ENCODE data around the gene ADRB1. TPM values are rescaled to one million over a fixed set of nuclear protein-coding genes. Genes with fewer than 3 reads are reported as not detected.

ADRB1 gene
- total RNA-seq, 1 experiment from 2014 or later = 0.15 TPM

GRCh38 chr10:114077347-114077746 is 33.7 kb downstream of the ADRB1 start:
- H3K79me2 ChIP-seq (ENCODE audit: low read length) = no peaks in the 10 kb centered on the region
- no TSS peak for BruUV-seq (replicated peaks)
- H3K4me1 ChIP-seq (ENCODE audit: insufficient read depth, low read length) = peaks cover 11% of the 10 kb centered on the region
- no peaks in the 10 kb centered on the region for H4K20me1 ChIP-seq (ENCODE audit: low read length)
- H3K4me3 ChIP-seq (ENCODE audit: low read length) = no peak overlapping the region
- H3K9ac ChIP-seq (ENCODE audit: low read length) = no peak overlapping the region
- POLR2A ChIA-PET (ENCODE audit: unreplicated experiment) = no interaction called here
- TF ChIP-seq EZH2phosphoT487 (IDR thresholded peaks at IDR 0.05; ENCODE audit: borderline replicate concordance, low read length) = no peak
- TF ChIP-seq EZH2 (IDR thresholded peaks at IDR 0.05; ENCODE audit: low read length, unreplicated experiment) = no peak
- no peaks in the 10 kb centered on the region for H3K27me3 ChIP-seq (ENCODE audit: low read length)
- H3F3A ChIP-seq (ENCODE audit: low read length, unreplicated experiment) = no peaks in the 10 kb centered on the region
- H3K4me2 ChIP-seq (ENCODE audit: low read length) = no peak overlapping the region
- CTCF ChIA-PET = no interaction called here
- no peaks in the 10 kb centered on the region for H3K9me3 ChIP-seq (ENCODE audit: low read length)
- no peaks in the 10 kb centered on the region for H3K36me3 ChIP-seq (ENCODE audit: low read depth, low read length)
- no peak overlapping the region for H2AFZ ChIP-seq (ENCODE audit: low read length)
- no peaks in the 10 kb centered on the region for H3K9me2 ChIP-seq (replicated peaks; ENCODE audit: low read length)
- no peak overlapping the region for H3K27ac ChIP-seq (ENCODE audit: low read length)
- ATAC-seq = no peak
- no peak for DNase-seq
- intact Hi-C loops (cut with micrococcal nuclease) = no loop called here

- intact Hi-C loops (cut with micrococcal nuclease) = no loop called here
- Histone ChIP-seq H2AFZ (ENCODE audit: low read length) (no peak overlapping the region), H3K9ac (ENCODE audit: low read length) (no peak overlapping the region), H3K4me1 (ENCODE audit: insufficient read depth, low read length) (peaks cover 15% of the 10 kb centered on the region), H3K4me3 (ENCODE audit: low read length) (no peak overlapping the region), H3K4me2 (ENCODE audit: low read length) (no peak overlapping the region), H3K9me2 (replicated peaks; ENCODE audit: low read length) (no peaks in the 10 kb centered on the region), H3F3A (ENCODE audit: low read length, unreplicated experiment) (no peaks in the 10 kb centered on the region), H3K9me3 (ENCODE audit: low read length) (no peaks in the 10 kb centered on the region), H3K36me3 (ENCODE audit: low read depth, low read length) (no peaks in the 10 kb centered on the region), H3K27ac (ENCODE audit: low read length) (no peak overlapping the region), H3K27me3 (ENCODE audit: low read length) (no peaks in the 10 kb centered on the region), H3K79me2 (ENCODE audit: low read length) (no peaks in the 10 kb centered on the region), H4K20me1 (ENCODE audit: low read length) (no peaks in the 10 kb centered on the region)
- TF ChIP-seq CTCF (conservative IDR thresholded peaks at IDR 0.05; ENCODE audit: low read depth, low read length) (no peak), EZH2phosphoT487 (IDR thresholded peaks at IDR 0.05; ENCODE audit: borderline replicate concordance, low read length) (no peak), EZH2 (IDR thresholded peaks at IDR 0.05; ENCODE audit: low read length, unreplicated experiment) (no peak)
- ChIA-PET POLR2A (ENCODE audit: unreplicated experiment) (no interaction called here), CTCF (no interaction called here)
- DNase-seq (no peak), ATAC-seq (no peak)
- BruUV-seq (replicated peaks) = no TSS peak
Observed at GRCh38 chr10:114077815-114078219, 34.2 kb downstream of the ADRB1 start.

DNA sequence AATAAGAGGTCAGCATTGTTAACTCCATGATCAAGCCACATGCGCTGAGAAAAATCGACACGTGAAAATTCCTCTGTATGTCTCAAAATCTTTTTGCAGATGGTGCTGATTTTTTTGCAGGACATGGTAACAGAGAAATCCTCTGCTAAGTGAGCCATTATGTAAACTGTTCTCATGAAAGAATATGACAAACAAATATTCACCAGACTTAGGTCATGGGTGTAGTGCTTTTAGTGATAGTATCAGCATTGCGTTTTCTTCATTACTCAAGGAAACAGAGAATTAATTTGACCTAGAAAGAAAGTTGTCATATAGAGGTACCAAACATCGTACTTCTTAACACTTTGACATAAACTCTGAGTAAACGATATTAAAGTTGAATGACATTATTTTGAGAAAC is 34.7 kb downstream of the ADRB1 start:
- Histone ChIP-seq H3K9ac (ENCODE audit: low read length) (no peak overlapping the region), H3K27me3 (ENCODE audit: low read length) (no peaks in the 10 kb centered on the region), H3K9me2 (replicated peaks; ENCODE audit: low read length) (no peaks in the 10 kb centered on the region), H3F3A (ENCODE audit: low read length, unreplicated experiment) (no peaks in the 10 kb centered on the region), H3K9me3 (ENCODE audit: low read length) (no peaks in the 10 kb centered on the region), H2AFZ (ENCODE audit: low read length) (no peak overlapping the region), H4K20me1 (ENCODE audit: low read length) (no peaks in the 10 kb centered on the region), H3K79me2 (ENCODE audit: low read length) (no peaks in the 10 kb centered on the region), H3K4me2 (ENCODE audit: low read length) (no peak overlapping the region), H3K4me1 (ENCODE audit: insufficient read depth, low read length) (peaks cover 20% of the 10 kb centered on the region), H3K4me3 (ENCODE audit: low read length) (no peak overlapping the region), H3K27ac (ENCODE audit: low read length) (no peak overlapping the region), H3K36me3 (ENCODE audit: low read depth, low read length) (no peaks in the 10 kb centered on the region)
- intact Hi-C loops (cut with micrococcal nuclease) = no loop called here
- ATAC-seq (no peak), DNase-seq (no peak)
- BruUV-seq (replicated peaks) = no TSS peak
- TF ChIP-seq CTCF (conservative IDR thresholded peaks at IDR 0.05; ENCODE audit: low read depth, low read length) (no peak), EZH2 (IDR thresholded peaks at IDR 0.05; ENCODE audit: low read length, unreplicated experiment) (no peak), EZH2phosphoT487 (IDR thresholded peaks at IDR 0.05; ENCODE audit: borderline replicate concordance, low read length) (no peak)
- CTCF ChIA-PET = no interaction called here
- POLR2A ChIA-PET (ENCODE audit: unreplicated experiment) = no interaction called here
